ENCODE measurements around the gene TSPEAR. TPM values are rescaled to one million over a fixed set of nuclear protein-coding genes. Genes with fewer than 3 reads are reported as not detected.
"Not testable (repeated sequence)": the region's sequence is repeated elsewhere in the genome, so short reads cannot be mapped to it uniquely, and the experiment has no call there.

The TSPEAR gene
- total RNA-seq, 1 experiment from 2014 or later: not detected

- DNase-seq (ENCODE audit: low spot score): no peak
Measured at GRCh38 chr21:44703731-44704635, 7.4 kb downstream of the TSPEAR start.

- no peak for DNase-seq (ENCODE audit: low spot score)
Measured at GRCh38 chr21:44702973-44703730, 8.2 kb downstream of the TSPEAR start.

- DNase-seq (ENCODE audit: low spot score): no peak
Measured at GRCh38 chr21:44702111-44702972, 9.0 kb downstream of the TSPEAR start.

GRCh38 chr21:44701541-44701940 lies 9.8 kb downstream of the TSPEAR start:
- no peak for DNase-seq (ENCODE audit: low spot score)

- DNase-seq (ENCODE audit: low spot score): no peak
Measured at GRCh38 chr21:44701023-44701400, 10.4 kb downstream of the TSPEAR start.

GRCh38 chr21:44700101-44701022 lies 11.0 kb downstream of the TSPEAR start:
- no peak for DNase-seq (ENCODE audit: low spot score)

GRCh38 chr21:44699502-44700001 lies 11.8 kb downstream of the TSPEAR start:
- no peak for DNase-seq (ENCODE audit: low spot score)

GRCh38 chr21:44697811-44698734 lies 13.3 kb downstream of the TSPEAR start:
- DNase-seq (ENCODE audit: low spot score): no peak

- not testable (repeated sequence) for DNase-seq (ENCODE audit: low spot score)
Measured at GRCh38 chr21:44697172-44697810, 14.1 kb downstream of the TSPEAR start, which contains the start of gene KRTAP10-12. KRTAP10-12 (plus strand) TSS chr21:44697172; CDS start chr21:44697202, 30 bp downstream.

GRCh38 chr21:44696572-44696971 lies 14.8 kb downstream of the TSPEAR start:
- no peak for DNase-seq (ENCODE audit: low spot score)

- no peak for DNase-seq (ENCODE audit: low spot score)
Measured at GRCh38 chr21:44695641-44696040, 15.7 kb downstream of the TSPEAR start.

GRCh38 chr21:44695184-44695583 lies 16.2 kb downstream of the TSPEAR start:
- no peak for DNase-seq (ENCODE audit: low spot score)

- no peak for DNase-seq (ENCODE audit: low spot score)
Measured at GRCh38 chr21:44694776-44695175, 16.6 kb downstream of the TSPEAR start.

- DNase-seq (ENCODE audit: low spot score): no peak
Measured at GRCh38 chr21:44692798-44693512, 18.4 kb downstream of the TSPEAR start.

GRCh38 chr21:44691686-44692085 lies 19.7 kb downstream of the TSPEAR start:
- DNase-seq (ENCODE audit: low spot score): no peak

- not testable (repeated sequence) for DNase-seq (ENCODE audit: low spot score)
Measured at GRCh38 chr21:44689740-44690139, 21.6 kb downstream of the TSPEAR start.

- no peak for DNase-seq (ENCODE audit: low spot score)
Measured at GRCh38 chr21:44687671-44688070, 23.7 kb downstream of the TSPEAR start.

Data from HT-29 (cell line).